Ectodermal cell (in vitro differentiated cells): ENCODE data around the gene ZNF648.

Source experiments
- H3K27ac ChIP-seq: 2 replicates; pipeline ENCODE4 v1.7.0; 2013; ENCODE audit warnings: mild to moderate bottlenecking, low read depth, low read length; ENCODE audit not compliant: insufficient read depth, poor library complexity, severe bottlenecking
- H3K27me3 ChIP-seq: 2 replicates; pipeline ENCODE4 v1.7.0; 2013; ENCODE audit warnings: mild to moderate bottlenecking, low read length; ENCODE audit not compliant: insufficient read depth, control insufficient read depth, poor library complexity, severe bottlenecking
- H3K36me3 ChIP-seq: one replicate; pipeline ENCODE4 v1.7.0; 2013; ENCODE audit warnings: low read length; ENCODE audit not compliant: control insufficient read depth, insufficient read depth
- H3K4me1 ChIP-seq: one replicate; pipeline ENCODE4 v1.7.0; 2013; ENCODE audit warnings: low read length; ENCODE audit not compliant: control insufficient read depth, insufficient read depth
- H3K4me3 ChIP-seq: 2 replicates; pipeline ENCODE4 v1.7.0; 2013; ENCODE audit warnings: low read depth, low read length, control low read depth; ENCODE audit not compliant: insufficient read depth
- H3K9me3 ChIP-seq: 2 replicates; pipeline ENCODE4 v1.7.0; 2013; ENCODE audit warnings: mild to moderate bottlenecking, low read length, moderate library complexity; ENCODE audit not compliant: control insufficient read depth
- WGBS, 2 experiments: methylation state at CpG; one replicate each; pipeline ENCODE4 v1.1.7; 2013; ENCODE audit warnings: missing lambda C conversion rate in 2 of 2; 5-methylcytosine and 5-hydroxymethylcytosine counted together

Gene ZNF648

GRCh38 chr1:182092336-182092735 lies 30.8 kb upstream of the ZNF648 start:
- no peaks in the 10 kb centered on the region for H3K36me3 ChIP-seq
- no peak overlapping the region for H3K4me3 ChIP-seq
- H3K4me1 ChIP-seq = no peaks in the 10 kb centered on the region
- H3K27ac ChIP-seq = no peak overlapping the region
- no peaks in the 10 kb centered on the region for H3K9me3 ChIP-seq
- no peaks in the 10 kb centered on the region for H3K27me3 ChIP-seq
- 93 to 95% methylated on average over 3 to 5 of the region's 5 CpGs for WGBS, 2 experiments

GRCh38 chr1:182091083-182091482 lies 29.6 kb upstream of the ZNF648 start:
- H3K4me3 ChIP-seq = no peak overlapping the region
- H3K4me1 ChIP-seq = no peaks in the 10 kb centered on the region
- H3K27me3 ChIP-seq = no peaks in the 10 kb centered on the region
- WGBS, 2 experiments = 86 to 89% methylated on average over 2 of the region's 2 CpGs
- H3K27ac ChIP-seq = no peak overlapping the region
- H3K9me3 ChIP-seq = no peaks in the 10 kb centered on the region
- no peaks in the 10 kb centered on the region for H3K36me3 ChIP-seq

- no peaks in the 10 kb centered on the region for H3K36me3 ChIP-seq
- no peak overlapping the region for H3K27ac ChIP-seq
- 87 to 88% methylated on average over 6 of the region's 6 CpGs for WGBS, 2 experiments
- H3K9me3 ChIP-seq = no peaks in the 10 kb centered on the region
- H3K4me3 ChIP-seq = no peak overlapping the region
- H3K4me1 ChIP-seq = no peaks in the 10 kb centered on the region
- H3K27me3 ChIP-seq = no peaks in the 10 kb centered on the region
Measured at GRCh38 chr1:182087719-182088350, 26.3 kb upstream of the ZNF648 start.

GRCh38 chr1:182087304-182087703 lies 25.8 kb upstream of the ZNF648 start:
- Histone ChIP-seq H3K36me3 (no peaks in the 10 kb centered on the region), H3K4me1 (no peaks in the 10 kb centered on the region), H3K27me3 (no peaks in the 10 kb centered on the region), H3K4me3 (no peak overlapping the region), H3K27ac (no peak overlapping the region), H3K9me3 (no peaks in the 10 kb centered on the region)
- 94 to 96% methylated on average over 1 to 2 of the region's 2 CpGs for WGBS, 2 experiments

GRCh38 chr1:182086620-182087019 lies 25.1 kb upstream of the ZNF648 start:
- no peaks in the 10 kb centered on the region for H3K36me3 ChIP-seq
- H3K4me3 ChIP-seq = no peak overlapping the region
- H3K27me3 ChIP-seq = no peaks in the 10 kb centered on the region
- no peak overlapping the region for H3K27ac ChIP-seq
- 95 to 96% methylated on average over 7 of the region's 7 CpGs for WGBS, 2 experiments
- no peaks in the 10 kb centered on the region for H3K9me3 ChIP-seq
- H3K4me1 ChIP-seq = no peaks in the 10 kb centered on the region

- H3K9me3 ChIP-seq = no peaks in the 10 kb centered on the region
- no peaks in the 10 kb centered on the region for H3K27me3 ChIP-seq
- no peak overlapping the region for H3K4me3 ChIP-seq
- H3K36me3 ChIP-seq = no peaks in the 10 kb centered on the region
- WGBS, 2 experiments = 86 to 88% methylated on average over 8 of the region's 8 CpGs
- H3K4me1 ChIP-seq = no peaks in the 10 kb centered on the region
- no peak overlapping the region for H3K27ac ChIP-seq
Measured at GRCh38 chr1:182086136-182086535, 24.6 kb upstream of the ZNF648 start.

- Histone ChIP-seq H3K4me3 (no peak overlapping the region), H3K9me3 (no peaks in the 10 kb centered on the region), H3K27ac (no peak overlapping the region), H3K36me3 (no peaks in the 10 kb centered on the region), H3K4me1 (no peaks in the 10 kb centered on the region), H3K27me3 (no peaks in the 10 kb centered on the region)
- WGBS, 2 experiments = 95% methylated on average over 6 of the region's 6 CpGs
Measured at GRCh38 chr1:182085726-182086125, 24.2 kb upstream of the ZNF648 start.

GRCh38 chr1:182084487-182085316 lies 23.2 kb upstream of the ZNF648 start:
- no peak overlapping the region for H3K27ac ChIP-seq
- WGBS, 2 experiments = 12 to 14% methylated on average over 8 of the region's 8 CpGs
- H3K4me1 ChIP-seq = no peaks in the 10 kb centered on the region

GRCh38 chr1:182083851-182084486 lies 22.5 kb upstream of the ZNF648 start:
- H3K4me1 ChIP-seq = no peaks in the 10 kb centered on the region
- no peak overlapping the region for H3K4me3 ChIP-seq
- WGBS, 2 experiments = 88 to 99% methylated on average over 3 of the region's 3 CpGs
- no peaks in the 10 kb centered on the region for H3K27me3 ChIP-seq
- no peaks in the 10 kb centered on the region for H3K9me3 ChIP-seq
- H3K27ac ChIP-seq = no peak overlapping the region
- no peaks in the 10 kb centered on the region for H3K36me3 ChIP-seq

More at GRCh38 chr1:182084487-182085316, 23.2 kb upstream of the ZNF648 start:
- no peaks in the 10 kb centered on the region for H3K27me3 ChIP-seq
- H3K36me3 ChIP-seq = no peaks in the 10 kb centered on the region
- no peak overlapping the region for H3K4me3 ChIP-seq
- H3K9me3 ChIP-seq = no peaks in the 10 kb centered on the region

GRCh38 chr1:182080955-182081582 lies 19.6 kb upstream of the ZNF648 start:
- Histone ChIP-seq H3K27me3 (no peaks in the 10 kb centered on the region), H3K4me3 (no peak overlapping the region), H3K36me3 (no peaks in the 10 kb centered on the region), H3K9me3 (no peaks in the 10 kb centered on the region), H3K4me1 (no peaks in the 10 kb centered on the region), H3K27ac (no peak overlapping the region)
- WGBS, 2 experiments = 91 to 97% methylated on average over 1 of the region's 1 CpG
